IPS-18a (cell line): ENCODE measurements around the gene MARCHF9.

Source experiments
- H3K27ac ChIP-seq: one replicate; pipeline ENCODE4 v1.5.1; 2013; ENCODE audit warnings: low read length
- H3K27me3 ChIP-seq: one replicate; pipeline ENCODE4 v1.6.1; 2013; ENCODE audit warnings: mild to moderate bottlenecking, low read length; ENCODE audit not compliant: control insufficient read depth, insufficient read depth
- H3K36me3 ChIP-seq: one replicate; pipeline ENCODE4 v1.6.1; 2013; ENCODE audit warnings: low read depth, low read length; ENCODE audit not compliant: control insufficient read depth
- H3K4me1 ChIP-seq: one replicate; pipeline ENCODE4 v1.6.1; 2013; ENCODE audit warnings: low read depth, low read length; ENCODE audit not compliant: control insufficient read depth
- H3K4me3 ChIP-seq: one replicate; pipeline ENCODE4 v1.5.1; 2013; ENCODE audit warnings: low read length
- H3K9ac ChIP-seq: one replicate; pipeline ENCODE4 v1.6.1; 2013; ENCODE audit warnings: mild to moderate bottlenecking, low read length, moderate library complexity
- H3K9me3 ChIP-seq: one replicate; pipeline ENCODE4 v1.6.1; 2013; ENCODE audit warnings: low read depth, low read length; ENCODE audit not compliant: control insufficient read depth

Gene MARCHF9

GRCh38 chr12:57743769-57744168, 11.1 kb upstream of the MARCHF9 start:
- Histone ChIP-seq H3K9ac (no peak overlapping the region), H3K9me3 (no peaks in the 10 kb centered on the region), H3K27ac (no peak overlapping the region), H3K4me3 (peak overlapping the region; percentile 80), H3K27me3 (peaks cover 40% of the 10 kb centered on the region), H3K4me1 (peaks cover 8% of the 10 kb centered on the region), H3K36me3 (peaks cover 22% of the 10 kb centered on the region)

GRCh38 chr12:57744194-57744776, 10.6 kb upstream of the MARCHF9 start:
- Histone ChIP-seq H3K27me3 (peaks cover 35% of the 10 kb centered on the region), H3K4me1 (peaks cover 5% of the 10 kb centered on the region), H3K4me3 (peak overlapping the region; percentile 80), H3K9ac (peak overlapping the region; percentile 73), H3K27ac (no peak overlapping the region), H3K36me3 (peaks cover 27% of the 10 kb centered on the region), H3K9me3 (no peaks in the 10 kb centered on the region)

- H3K4me1 ChIP-seq, result no peaks in the 10 kb centered on the region
These were observed 10.0 kb upstream of the MARCHF9 start, which contains the start of gene TSPAN31 for GRCh38 chr12:57744777-57745484. Gene TSPAN31, plus strand, starts transcription at chr12:57745039. Its CDS starts 116 bp downstream, at chr12:57745155.

GRCh38 chr12:57745485-57745881, 9.4 kb upstream of the MARCHF9 start:
- H3K4me1 ChIP-seq, result no peaks in the 10 kb centered on the region
- H3K27ac ChIP-seq, result no peak overlapping the region
- peak overlapping the region; percentile 80 for H3K4me3 ChIP-seq
- no peaks in the 10 kb centered on the region for H3K9me3 ChIP-seq
- H3K27me3 ChIP-seq, result peaks cover 23% of the 10 kb centered on the region
- H3K9ac ChIP-seq, result peak overlapping the region; percentile 73
- H3K36me3 ChIP-seq, result peaks cover 36% of the 10 kb centered on the region

More at GRCh38 chr12:57744777-57745484, 10.0 kb upstream of the MARCHF9 start, which contains the start of gene TSPAN31:
- Histone ChIP-seq H3K9me3 (no peaks in the 10 kb centered on the region), H3K27ac (peak within 1 kb of the TSS; percentile 80), H3K9ac (peak within 1 kb of the TSS; percentile 73), H3K4me3 (peak within 1 kb of the TSS; percentile 80), H3K36me3 (peaks cover 32% of the 10 kb centered on the region), H3K27me3 (peaks cover 28% of the 10 kb centered on the region)

- Histone ChIP-seq H3K27me3 (peaks cover 17% of the 10 kb centered on the region), H3K9ac (no peak overlapping the region), H3K4me1 (no peaks in the 10 kb centered on the region), H3K36me3 (peaks cover 41% of the 10 kb centered on the region), H3K4me3 (peak overlapping the region; percentile 80), H3K9me3 (no peaks in the 10 kb centered on the region), H3K27ac (no peak overlapping the region)
These were observed 8.9 kb upstream of the MARCHF9 start for GRCh38 chr12:57746025-57746424.

- Histone ChIP-seq H3K27ac (no peak overlapping the region), H3K4me1 (peaks cover 9% of the 10 kb centered on the region), H3K4me3 (no peak overlapping the region), H3K9ac (no peak overlapping the region), H3K9me3 (no peaks in the 10 kb centered on the region), H3K27me3 (peaks cover 14% of the 10 kb centered on the region), H3K36me3 (peaks cover 41% of the 10 kb centered on the region)
These were observed 5.8 kb upstream of the MARCHF9 start for GRCh38 chr12:57749061-57749460.

GRCh38 chr12:57750561-57751431, 4.1 kb upstream of the MARCHF9 start:
- Histone ChIP-seq H3K27me3 (peaks cover 22% of the 10 kb centered on the region), H3K36me3 (peaks cover 41% of the 10 kb centered on the region), H3K27ac (peak overlapping the region; percentile 88), H3K4me3 (peak overlapping the region; percentile 99), H3K4me1 (peaks cover 11% of the 10 kb centered on the region), H3K9me3 (no peaks in the 10 kb centered on the region), H3K9ac (peak overlapping the region; percentile 100)

- peaks cover 15% of the 10 kb centered on the region for H3K4me1 ChIP-seq
- peak overlapping the region; percentile 88 for H3K27ac ChIP-seq
- peak overlapping the region; percentile 100 for H3K9ac ChIP-seq
- H3K36me3 ChIP-seq, result peaks cover 39% of the 10 kb centered on the region
- H3K27me3 ChIP-seq, result peaks cover 28% of the 10 kb centered on the region
- H3K9me3 ChIP-seq, result no peaks in the 10 kb centered on the region
- H3K4me3 ChIP-seq, result peak overlapping the region; percentile 99
These were observed 3.5 kb upstream of the MARCHF9 start for GRCh38 chr12:57751432-57751787.

- Histone ChIP-seq H3K4me1 (peaks cover 17% of the 10 kb centered on the region), H3K4me3 (peak within 1 kb of the TSS; percentile 99), H3K9ac (peak within 1 kb of the TSS; percentile 100), H3K27ac (peak within 1 kb of the TSS; percentile 88), H3K9me3 (no peaks in the 10 kb centered on the region), H3K36me3 (peaks cover 33% of the 10 kb centered on the region), H3K27me3 (peaks cover 35% of the 10 kb centered on the region)
These were observed 2.9 kb upstream of the MARCHF9 start, which contains the start of gene CDK4 for GRCh38 chr12:57751788-57752667. Gene CDK4, minus strand, starts transcription at chr12:57752310. Its CDS starts 593 bp downstream, at chr12:57751717.

- Histone ChIP-seq H3K27me3 (peaks cover 41% of the 10 kb centered on the region), H3K4me1 (peaks cover 17% of the 10 kb centered on the region), H3K9me3 (no peaks in the 10 kb centered on the region), H3K4me3 (peak overlapping the region; percentile 43), H3K27ac (no peak overlapping the region), H3K36me3 (peaks cover 27% of the 10 kb centered on the region), H3K9ac (no peak overlapping the region)
These were observed 2.3 kb upstream of the MARCHF9 start for GRCh38 chr12:57752668-57753000.
